HG02571 (cell line): ENCODE measurements around the gene VAMP2.

Experiments
- ATAC-seq: cut with Tn5 transposase; IDR thresholded peaks from one replicate; pipeline ENCODE4 v1.9.1; 2021; ENCODE audit warnings: mild to moderate bottlenecking, moderate library complexity; ENCODE audit not compliant: unreplicated experiment

The VAMP2 gene

GRCh38 chr17:8124350-8125153 is 38.2 kb downstream of the VAMP2 start:
- ATAC-seq: no peak

GRCh38 chr17:8123695-8124349 is 38.9 kb downstream of the VAMP2 start, which contains the start of gene HES7:
TSS of gene HES7 (minus strand) at chr17:8124106. CDS start at chr17:8124084, 22 bp downstream.
- ATAC-seq: no peak

- no peak for ATAC-seq
Measured at GRCh38 chr17:8122924-8123694, 39.6 kb downstream of the VAMP2 start.

- no peak for ATAC-seq
Measured at GRCh38 chr17:8122422-8122923, 40.3 kb downstream of the VAMP2 start.

- ATAC-seq: no peak
Measured at GRCh38 chr17:8121681-8122421, 40.9 kb downstream of the VAMP2 start.

- ATAC-seq: no peak
Measured at GRCh38 chr17:8121407-8121680, 41.4 kb downstream of the VAMP2 start.

- ATAC-seq: no peak
Measured at GRCh38 chr17:8120520-8121406, 42.0 kb downstream of the VAMP2 start.

GRCh38 chr17:8119581-8120519 is 42.9 kb downstream of the VAMP2 start:
- peak; percentile 34 for ATAC-seq

- peak; percentile 31 for ATAC-seq
Measured at GRCh38 chr17:8118769-8119580, 43.8 kb downstream of the VAMP2 start.

- ATAC-seq: no peak
Measured at GRCh38 chr17:8117980-8118768, 44.6 kb downstream of the VAMP2 start, which contains the start of gene ALOXE3. TSS of gene ALOXE3 (minus strand) at chr17:8118514. CDS start at chr17:8117990, 524 bp downstream.

- ATAC-seq: no peak
Measured at GRCh38 chr17:8117367-8117979, 45.3 kb downstream of the VAMP2 start.

- ATAC-seq: no peak
Measured at GRCh38 chr17:8116776-8117175, 46.0 kb downstream of the VAMP2 start.

- ATAC-seq: no peak
Measured at GRCh38 chr17:8110907-8111306, 51.8 kb downstream of the VAMP2 start.

GRCh38 chr17:8110456-8110804 is 52.3 kb downstream of the VAMP2 start:
- no peak for ATAC-seq

- ATAC-seq: no peak
Measured at GRCh38 chr17:8109661-8110455, 52.9 kb downstream of the VAMP2 start.
